CD4-positive, alpha-beta T cell treated with Interleukin-17A for 4 hours (primary cell): Measurements from ENCODE around the gene IGFBP7.
"Not testable (repeated sequence)": the region's sequence is repeated elsewhere in the genome, so short reads cannot be mapped to it uniquely, and the experiment has no call there.

Experiments used
- DNase-seq: peaks from one replicate; pipeline ENCODE4 v3.0.0-alpha.2; 2020; ENCODE audit warnings: mixed read lengths

IGFBP7 gene

DNA sequence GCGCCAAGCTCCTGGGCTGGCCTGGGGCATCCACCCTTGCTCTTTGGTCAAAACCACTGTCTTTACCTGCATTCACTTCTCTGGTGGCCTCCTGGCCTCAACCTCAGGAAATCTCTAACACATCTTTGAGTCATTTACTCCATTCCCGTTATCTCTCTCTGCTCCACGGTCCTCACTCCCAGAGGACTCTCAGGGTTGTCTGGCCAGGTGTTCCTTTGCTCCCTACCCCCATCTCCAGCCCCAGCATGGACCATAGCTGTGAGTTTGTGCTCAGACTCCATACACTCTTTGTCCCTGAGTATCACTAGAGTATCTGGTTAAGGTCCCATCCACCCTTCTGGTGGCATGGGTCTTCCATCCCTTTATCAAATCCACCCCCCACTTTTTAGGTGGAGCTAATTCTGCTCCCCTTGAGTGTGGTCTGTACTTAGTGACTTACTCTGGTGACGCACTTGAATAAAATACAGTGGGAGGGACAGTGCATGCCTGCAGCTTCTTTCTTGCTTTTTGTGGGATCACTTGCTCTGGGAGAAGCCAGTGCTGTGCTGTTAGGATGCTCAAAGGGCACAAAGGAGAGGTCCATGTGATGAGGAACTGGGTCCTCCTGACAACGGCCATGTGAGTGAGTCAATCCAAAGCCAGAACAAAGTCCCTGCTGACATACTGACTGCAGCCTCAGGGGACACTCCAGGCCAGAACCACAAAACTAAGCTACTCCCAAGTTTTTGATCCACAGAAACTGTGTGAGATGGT is 44.3 kb downstream of the IGFBP7 start:
- no peak for DNase-seq

GRCh38 chr4:57064811-57065711 is 45.1 kb downstream of the IGFBP7 start:
- DNase-seq = no peak

GRCh38 chr4:57064120-57064519 is 46.1 kb downstream of the IGFBP7 start:
- DNase-seq = no peak

DNA sequence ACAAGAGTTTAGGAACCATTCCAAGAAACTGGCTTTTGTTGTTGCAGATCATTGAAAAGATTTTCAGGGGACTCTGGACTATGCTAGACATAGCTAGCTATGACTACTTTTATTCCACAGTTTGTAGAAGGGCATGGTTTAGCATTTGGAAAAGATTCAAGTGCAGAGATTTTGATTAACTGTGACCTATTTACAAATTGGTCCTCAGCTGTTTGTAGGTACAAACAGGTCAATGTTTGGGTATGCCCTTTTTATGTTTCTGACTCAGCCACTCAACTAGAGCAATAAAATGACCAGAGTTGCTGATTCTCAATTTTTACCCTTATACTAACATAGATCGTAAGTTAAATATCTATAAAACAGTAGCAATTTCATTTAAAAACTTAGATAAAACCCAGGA is 46.7 kb downstream of the IGFBP7 start:
- no peak for DNase-seq

DNA sequence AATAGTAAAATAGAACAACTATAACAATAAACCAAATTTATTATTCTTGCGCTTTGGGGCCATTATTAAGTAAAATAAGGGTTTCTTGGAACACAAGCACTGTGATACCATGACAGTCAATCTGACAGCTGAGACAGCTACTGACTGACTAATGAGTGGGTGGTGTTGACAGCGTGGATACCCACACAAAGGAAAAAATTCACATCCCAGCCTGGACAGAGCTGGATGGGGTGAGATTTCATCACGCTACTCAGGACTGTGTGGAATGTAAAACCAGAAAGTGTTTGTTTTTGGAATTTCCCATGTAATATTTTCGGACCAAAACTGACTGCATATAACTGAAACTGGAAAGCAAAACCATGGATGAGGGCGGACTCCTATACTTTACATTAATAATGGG is 48.8 kb downstream of the IGFBP7 start:
- DNase-seq = no peak

DNA sequence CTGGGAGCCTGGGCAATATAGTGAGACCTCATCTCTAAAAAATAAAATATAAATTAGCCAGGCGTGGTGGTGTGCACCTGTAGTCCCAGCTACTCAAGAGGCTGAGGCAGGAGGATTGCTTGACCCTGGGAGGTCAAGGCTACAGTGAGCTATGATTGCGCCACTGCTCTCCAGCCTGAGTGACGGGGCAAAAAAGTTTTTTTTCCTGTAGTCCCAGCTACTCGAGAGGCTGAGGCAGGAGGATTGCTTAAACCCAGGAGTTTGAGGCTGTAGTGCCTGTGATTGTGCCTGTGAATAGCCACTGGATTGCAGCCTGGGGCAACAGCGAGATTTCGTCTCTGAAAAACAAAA is 49.5 kb downstream of the IGFBP7 start:
- not testable (repeated sequence) for DNase-seq

DNA sequence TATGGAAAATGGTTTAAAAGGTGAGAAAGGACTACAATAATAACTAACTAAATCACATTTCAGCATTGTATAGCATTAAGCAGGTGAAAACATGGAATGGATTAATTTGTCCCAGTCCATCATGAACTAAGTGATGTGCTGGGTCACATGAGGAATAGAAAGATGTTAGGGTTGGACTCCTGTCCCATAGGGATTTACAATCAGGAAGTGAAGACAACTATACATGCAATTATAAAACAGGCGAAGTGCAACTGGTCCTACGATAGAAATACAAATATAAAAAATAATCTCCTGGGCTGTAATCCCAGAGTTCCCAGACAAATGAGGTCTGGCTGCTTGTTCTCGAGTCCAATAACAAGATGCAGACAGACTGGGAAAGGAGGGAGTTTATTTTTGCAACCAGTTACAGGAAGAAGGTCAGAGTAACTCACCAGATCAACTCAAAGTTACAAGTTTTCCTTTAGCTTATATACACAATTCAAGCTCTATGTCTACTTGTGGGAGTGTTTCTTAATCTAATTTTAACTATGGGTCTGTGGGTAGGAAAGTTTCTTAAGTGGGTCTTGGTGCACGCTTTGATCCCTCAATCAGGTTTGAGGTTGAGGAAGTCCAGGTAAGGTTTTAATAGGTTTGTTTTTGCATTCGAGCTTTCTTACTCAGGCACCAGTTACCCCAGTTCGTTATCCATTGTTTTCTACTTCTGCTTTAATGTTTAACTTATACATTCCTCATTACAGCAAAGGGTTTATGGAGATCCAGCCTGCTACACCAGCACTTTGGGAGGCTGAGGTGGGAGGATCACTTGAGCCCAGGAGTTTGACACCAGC is 50.1 kb downstream of the IGFBP7 start:
- no peak for DNase-seq

GRCh38 chr4:57055886-57056285 is 54.3 kb downstream of the IGFBP7 start:
- DNase-seq = no peak

- no peak for DNase-seq
Observed at GRCh38 chr4:57053508-57053907, 56.7 kb downstream of the IGFBP7 start.

GRCh38 chr4:57051524-57051923 is 58.7 kb downstream of the IGFBP7 start:
- no peak for DNase-seq

DNA sequence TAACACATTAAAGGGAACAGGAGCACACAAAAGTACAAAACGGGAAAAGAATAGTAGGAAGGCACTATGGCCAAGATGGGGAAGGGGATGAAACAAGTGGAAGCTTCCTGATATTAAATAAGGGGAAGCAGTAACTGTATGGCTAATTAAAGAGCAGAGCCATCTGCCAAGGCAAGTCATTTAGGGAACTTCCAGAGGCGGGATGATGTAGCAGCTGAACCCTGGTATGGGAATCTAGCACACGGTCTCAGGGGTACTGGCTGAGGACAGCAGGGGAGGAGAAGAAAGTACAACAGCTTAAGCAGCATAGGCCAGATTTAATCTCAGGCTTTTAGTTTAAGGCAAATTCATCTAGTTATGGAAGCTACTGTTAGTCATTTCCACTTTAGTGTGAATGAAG is 59.1 kb downstream of the IGFBP7 start:
- no peak for DNase-seq

DNA sequence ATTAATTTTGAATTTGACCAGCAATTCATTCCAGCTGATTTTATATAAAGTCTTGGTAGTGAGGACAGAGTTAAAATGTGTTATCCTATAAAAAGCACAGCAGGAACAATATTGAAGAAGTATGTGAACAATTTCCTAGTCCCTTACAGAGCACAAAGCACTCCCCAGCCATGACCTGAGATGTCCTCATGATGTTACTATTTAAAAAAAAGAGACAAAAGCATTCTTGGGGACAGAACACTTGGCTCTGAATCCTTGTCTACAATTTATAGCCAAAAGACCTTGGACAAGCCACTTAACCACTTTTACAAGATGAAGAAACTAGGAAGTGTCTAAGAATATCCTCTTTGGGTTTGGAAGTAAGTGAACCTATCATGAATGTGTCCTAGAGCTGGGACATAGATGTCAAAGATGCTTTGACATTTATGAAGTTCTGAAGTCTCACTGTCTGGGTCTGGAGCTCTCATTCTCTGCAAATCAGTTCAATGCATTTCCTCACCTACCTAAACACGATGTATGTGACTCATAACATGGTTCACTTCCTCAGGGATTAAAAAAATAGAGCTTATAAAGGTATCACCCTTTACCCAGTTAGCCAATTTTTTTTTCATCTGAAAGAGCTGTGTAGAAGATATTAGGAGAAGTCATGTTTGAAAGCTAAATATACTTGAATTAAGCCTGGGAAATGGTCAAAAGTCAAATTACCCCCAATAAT is 61.4 kb downstream of the IGFBP7 start:
- DNase-seq = no peak

DNA sequence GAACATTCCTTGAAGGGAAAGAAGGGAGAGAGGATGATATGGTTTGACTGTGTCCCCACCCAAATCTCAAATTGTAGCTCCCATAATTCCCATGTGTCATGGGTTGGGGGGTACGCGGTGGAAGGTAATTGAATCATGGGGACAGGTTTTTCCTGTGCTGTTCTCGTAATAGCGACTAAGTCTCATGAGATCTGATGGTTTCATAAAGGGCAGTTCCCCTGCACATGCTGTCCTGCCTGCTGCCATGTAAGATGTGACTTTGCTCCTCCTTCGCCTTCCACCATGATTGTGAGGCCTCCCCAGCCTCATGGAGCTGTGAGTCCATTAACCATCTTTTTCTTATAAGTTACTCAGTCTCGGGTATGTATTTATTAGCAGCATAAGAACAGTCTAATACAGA is 63.1 kb downstream of the IGFBP7 start:
- not testable (repeated sequence) for DNase-seq

DNA sequence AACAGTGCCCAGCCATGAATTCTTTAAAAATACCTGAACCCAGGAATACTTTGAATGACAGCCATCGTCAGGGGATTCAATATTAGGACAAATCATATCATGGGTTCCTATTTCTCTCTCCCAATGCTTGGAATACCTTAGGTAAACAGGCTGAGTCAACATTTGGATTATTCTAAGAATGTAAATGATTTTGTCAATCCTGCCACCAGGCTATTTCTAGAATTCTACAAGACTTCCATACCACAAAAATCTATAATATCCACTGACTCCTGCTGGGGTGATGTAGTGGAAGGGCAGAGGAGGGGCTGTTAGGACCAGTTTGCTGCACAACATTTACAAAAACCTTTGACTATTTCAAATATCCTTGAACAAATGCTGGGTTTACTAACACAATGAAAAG is 65.2 kb downstream of the IGFBP7 start:
- no peak for DNase-seq

DNA sequence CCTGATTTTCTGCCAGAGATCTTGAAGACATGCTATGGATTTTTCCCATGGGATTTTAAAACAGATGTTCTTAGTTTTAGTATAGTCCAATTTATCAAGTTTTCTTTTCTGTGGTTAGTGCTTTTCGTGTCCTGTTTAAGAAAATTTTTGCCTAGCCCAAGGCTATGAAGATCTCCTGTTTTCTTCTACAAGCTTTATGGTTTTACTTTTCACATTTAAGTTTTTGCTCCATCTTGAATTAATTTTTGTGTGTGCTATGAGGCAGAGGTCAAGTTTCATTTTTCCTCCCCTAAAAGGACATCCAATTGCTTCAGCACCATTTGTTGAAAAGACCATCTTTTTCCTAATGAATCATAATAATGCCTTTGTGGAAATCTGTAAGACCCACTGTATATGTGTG is 65.9 kb downstream of the IGFBP7 start:
- no peak for DNase-seq

DNA sequence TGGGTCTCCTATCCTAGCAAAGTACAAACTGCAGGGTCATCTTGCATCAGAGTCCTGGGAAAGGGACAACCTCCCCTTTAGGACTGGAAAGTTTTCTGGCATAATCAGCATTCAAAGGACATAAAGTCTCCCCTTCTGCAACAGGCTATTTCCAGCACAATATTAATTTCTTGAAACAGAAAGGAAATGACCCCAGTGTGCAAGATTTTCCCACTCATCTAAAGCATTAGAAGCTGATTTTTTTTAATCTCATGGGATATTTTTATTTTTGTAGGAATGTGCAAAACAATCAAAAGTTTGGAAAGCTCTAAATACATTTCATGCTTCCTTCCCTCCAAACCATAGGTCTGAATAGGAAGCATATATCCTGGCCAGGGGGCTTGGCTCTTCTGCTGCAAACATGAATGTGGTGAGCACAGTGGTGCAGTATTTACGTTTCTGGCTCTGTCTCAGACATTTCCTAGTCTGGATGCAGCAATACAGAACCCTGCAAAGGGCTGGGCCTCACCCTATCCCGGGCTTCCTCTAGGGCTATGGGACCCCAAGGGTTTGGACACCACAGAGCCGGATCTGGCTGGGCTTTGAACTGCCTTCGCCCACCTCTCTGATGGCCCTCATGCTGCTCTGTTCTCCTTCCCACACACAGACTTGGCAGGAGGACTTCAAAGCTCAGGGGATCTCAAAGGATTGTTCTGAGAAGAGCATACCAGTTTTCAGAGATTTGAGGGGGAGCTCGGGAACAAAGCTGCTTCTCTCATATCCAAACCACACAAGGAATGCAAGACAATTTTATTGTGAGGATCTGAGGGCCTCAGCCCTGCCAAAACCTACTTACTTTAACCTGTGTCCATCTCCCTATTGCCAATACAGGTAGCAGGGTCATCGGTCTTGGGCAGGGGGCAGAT is 66.6 kb downstream of the IGFBP7 start:
- no peak for DNase-seq

GRCh38 chr4:57042711-57043169 is 67.4 kb downstream of the IGFBP7 start:
- DNase-seq = no peak

DNA sequence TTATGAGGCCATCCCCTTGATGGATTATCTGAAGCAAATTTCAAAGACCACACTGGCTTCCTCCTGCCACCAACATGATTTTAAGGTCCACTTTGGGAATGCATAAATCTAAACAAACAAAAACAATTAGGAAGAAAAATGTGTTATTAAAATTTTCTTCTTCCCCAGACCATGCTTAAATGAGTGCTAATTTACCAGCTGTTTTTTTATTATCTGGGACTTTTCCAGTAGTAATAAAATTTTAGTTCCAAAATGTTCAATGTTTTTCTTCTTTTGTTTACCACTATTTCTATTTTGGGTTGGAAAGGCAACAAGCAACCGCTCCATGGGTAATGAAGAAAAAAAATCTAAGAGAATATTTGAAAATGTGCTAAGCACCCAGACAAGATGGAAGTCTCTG is 69.2 kb downstream of the IGFBP7 start:
- no peak for DNase-seq

GRCh38 chr4:57040510-57040909 is 69.7 kb downstream of the IGFBP7 start:
- DNase-seq = no peak

GRCh38 chr4:57039345-57039744 is 70.8 kb downstream of the IGFBP7 start:
- DNase-seq = no peak

DNA sequence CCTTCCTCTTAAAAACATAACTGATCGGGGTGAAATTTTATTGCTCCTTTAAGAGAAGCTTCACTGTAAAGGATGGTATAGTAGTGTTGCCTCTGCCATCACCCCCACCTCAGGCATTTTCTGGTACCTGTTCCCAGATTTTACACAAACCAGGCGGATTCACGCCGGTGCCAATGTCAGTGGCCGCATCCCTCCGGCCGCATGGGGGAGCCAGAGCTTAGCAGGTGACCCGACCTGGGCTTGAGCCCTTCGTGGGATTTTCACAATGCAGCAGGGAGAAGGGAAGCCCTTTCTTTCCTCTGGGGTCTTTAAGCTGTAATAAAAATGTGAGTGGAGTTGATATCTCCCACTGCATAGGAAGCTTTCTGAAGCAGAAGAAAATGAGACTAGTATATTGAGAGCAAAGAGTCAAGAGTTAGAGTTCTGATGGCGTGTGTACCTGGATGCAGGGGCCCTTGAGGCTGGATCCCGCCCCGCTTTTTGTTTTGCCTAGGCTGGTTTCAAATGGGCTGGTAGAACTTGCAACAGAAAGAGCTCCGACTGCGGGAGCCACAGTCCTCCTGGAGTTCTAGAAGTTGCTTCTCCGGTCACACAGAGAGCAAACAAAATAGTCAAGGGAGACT is 72.1 kb downstream of the IGFBP7 start:
- no peak for DNase-seq
